Skeletal muscle cell (primary cell): ENCODE data around the gene ALKBH4.
"Not testable (repeated sequence)": the region's sequence is repeated elsewhere in the genome, so short reads cannot be mapped to it uniquely, and the experiment has no call there.

ENCODE experiments used
- DNase-seq: peaks from one replicate; pipeline ENCODE4 v3.0.0-alpha.2; 2010; ENCODE audit warnings: low read depth
- H3K4me3 ChIP-seq: 2 replicates; pipeline ENCODE4 v1.5.1; 2011; ENCODE audit warnings: low read depth, mild to moderate bottlenecking, control low read depth, low read length, moderate library complexity

Gene ALKBH4

GRCh38 chr7:102408530-102408929 is 56.1 kb downstream of the ALKBH4 start:
- H3K4me3 ChIP-seq = not testable (repeated sequence)

GRCh38 chr7:102407910-102408309 is 56.8 kb downstream of the ALKBH4 start:
- DNase-seq = no peak
- H3K4me3 ChIP-seq = no peak overlapping the region

More at GRCh38 chr7:102408530-102408929, 56.1 kb downstream of the ALKBH4 start:
- DNase-seq = not testable (repeated sequence)
